HG02571 (cell line): ENCODE data around the gene C5orf15.
"Not testable (repeated sequence)": the region's sequence is repeated elsewhere in the genome, so short reads cannot be mapped to it uniquely, and the experiment has no call there.

ENCODE experiments used
- ATAC-seq: cut with Tn5 transposase; IDR thresholded peaks from one replicate; pipeline ENCODE4 v1.9.1; 2021; ENCODE audit warnings: mild to moderate bottlenecking, moderate library complexity; ENCODE audit not compliant: unreplicated experiment

The C5orf15 gene

DNA sequence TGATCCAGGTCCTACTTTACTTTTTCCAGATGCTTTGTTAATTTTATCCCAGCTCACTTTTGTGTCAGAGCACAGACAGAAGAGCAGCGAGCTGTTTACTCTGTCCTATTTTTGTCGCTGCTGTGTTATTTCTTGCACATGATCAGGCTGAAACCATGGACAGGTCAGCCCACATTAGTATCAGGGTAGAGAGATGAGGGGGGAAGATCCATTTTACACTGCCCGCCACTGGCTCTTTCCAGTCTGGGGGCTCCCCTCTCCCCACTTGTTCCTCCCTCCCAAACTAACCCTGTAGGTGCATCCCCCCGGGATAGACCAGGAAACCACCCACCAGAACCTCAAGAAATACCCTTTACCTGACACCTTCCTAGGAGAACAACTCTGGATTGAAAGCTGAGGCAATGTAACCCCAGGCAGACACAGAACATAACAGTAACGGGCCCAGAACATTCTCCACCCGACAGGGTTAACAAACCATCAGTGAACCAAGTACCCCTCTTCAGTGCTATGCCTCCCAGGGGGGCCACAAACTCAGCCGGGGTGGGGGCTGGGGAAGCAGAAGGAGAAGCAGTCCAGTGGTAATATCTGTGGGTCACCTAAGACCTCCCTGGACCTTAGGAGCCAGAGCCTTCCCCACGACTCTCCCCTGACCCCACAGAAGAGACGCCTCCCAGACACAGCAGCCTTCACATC, 26.0 kb upstream of the C5orf15 start:
- no peak for ATAC-seq

- no peak for ATAC-seq
Measured at GRCh38 chr5:133993185-133993936, 24.9 kb upstream of the C5orf15 start.

GRCh38 chr5:133992429-133993155, 24.2 kb upstream of the C5orf15 start:
- ATAC-seq, result no peak

DNA sequence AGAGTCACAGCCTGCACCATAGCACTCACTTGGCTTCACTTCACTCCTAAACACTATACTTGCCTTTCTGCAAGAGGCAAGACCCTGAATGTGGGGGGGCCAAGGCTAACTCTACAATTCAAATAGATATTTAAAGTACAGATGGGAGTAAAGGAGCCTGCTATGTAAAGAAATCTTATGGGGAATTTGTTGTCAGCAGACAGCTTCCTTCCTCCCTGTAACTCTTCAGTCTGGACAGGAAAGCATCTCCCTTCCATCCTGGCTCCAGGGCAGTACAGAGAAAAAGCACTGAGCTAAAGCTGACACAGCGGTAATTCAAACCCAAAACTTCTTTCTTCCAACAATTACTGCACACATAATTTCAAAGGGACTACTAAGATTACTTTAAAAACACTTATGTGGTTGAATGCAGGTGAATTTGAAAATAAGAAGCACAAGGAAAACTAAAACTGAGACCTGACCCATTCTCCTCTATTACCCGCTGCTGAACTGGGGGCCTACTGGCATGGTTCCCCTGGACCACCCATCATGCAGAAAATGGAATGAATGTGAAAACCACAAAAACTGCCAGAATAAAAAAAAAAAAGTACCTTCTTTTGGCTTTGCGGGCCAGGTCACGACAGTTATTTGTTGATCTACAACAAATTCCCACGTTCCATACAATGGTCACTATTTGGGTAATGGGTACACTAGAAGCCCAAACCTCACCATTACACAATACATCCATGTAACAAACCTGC, 22.9 kb upstream of the C5orf15 start:
- no peak for ATAC-seq

DNA sequence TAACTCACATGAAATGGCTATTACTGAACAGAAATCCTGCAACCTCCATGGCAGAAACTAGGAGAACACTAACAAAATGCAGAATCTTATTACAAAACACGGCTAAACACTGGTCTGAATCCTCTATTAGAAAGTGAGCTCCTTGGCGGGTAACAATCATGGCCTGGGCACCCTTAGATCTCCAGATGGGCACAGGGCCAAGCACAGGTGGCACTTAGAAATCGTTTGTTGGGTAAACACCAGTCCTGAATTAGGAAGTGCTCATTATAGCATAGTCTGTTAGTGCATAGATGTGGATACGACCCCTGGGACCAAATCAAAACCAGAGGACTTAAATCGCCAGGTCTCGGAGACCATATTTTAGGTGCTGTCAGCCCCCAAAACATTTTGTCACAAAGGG, 22.0 kb upstream of the C5orf15 start:
- no peak for ATAC-seq

- ATAC-seq, result no peak
Measured at GRCh38 chr5:133985540-133986180, 17.2 kb upstream of the C5orf15 start.

DNA sequence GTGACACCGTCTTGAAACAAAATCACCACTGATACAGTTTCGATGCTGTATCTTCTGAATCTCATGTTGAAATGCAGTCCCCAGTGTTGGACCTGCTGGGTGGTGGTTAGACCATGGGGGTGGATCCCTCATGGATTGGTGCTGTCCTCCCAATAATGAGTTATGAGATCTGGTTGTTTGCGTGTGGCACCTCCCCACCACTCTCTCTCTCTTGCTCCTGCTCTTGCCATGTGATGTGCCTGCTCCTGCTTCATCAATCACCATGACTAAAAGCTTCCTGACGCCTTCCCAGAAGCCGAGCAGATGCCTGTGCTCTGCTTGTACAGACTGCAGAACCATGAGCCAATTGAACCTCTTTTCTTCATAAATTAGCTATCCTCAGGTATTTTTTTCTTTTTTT, 15.2 kb upstream of the C5orf15 start:
- ATAC-seq, result no peak

- no peak for ATAC-seq
Measured at GRCh38 chr5:133981714-133982113, 13.3 kb upstream of the C5orf15 start.

GRCh38 chr5:133980652-133981051, 12.2 kb upstream of the C5orf15 start:
- no peak for ATAC-seq

- no peak for ATAC-seq
Measured at GRCh38 chr5:133978943-133979342, 10.5 kb upstream of the C5orf15 start.

DNA sequence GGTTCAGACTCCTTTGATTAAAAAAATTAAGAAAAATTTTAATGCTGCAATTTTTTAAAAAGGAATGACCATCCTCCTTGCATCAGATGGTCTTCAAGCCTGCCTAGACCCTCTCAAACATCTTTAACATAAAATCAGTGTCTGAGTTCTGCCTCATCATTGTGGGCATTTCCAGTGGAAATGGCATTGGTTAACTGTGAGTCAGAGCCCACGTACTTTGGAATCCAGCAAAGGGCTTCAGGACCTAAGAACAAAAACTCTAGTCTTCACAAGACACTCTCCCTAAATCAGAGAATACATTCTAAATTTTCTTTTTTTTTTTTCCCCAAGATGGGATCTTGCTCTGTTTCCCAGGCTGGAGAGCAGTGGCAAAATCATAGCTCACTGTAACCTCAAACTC, 9.4 kb upstream of the C5orf15 start:
- ATAC-seq, result no peak

DNA sequence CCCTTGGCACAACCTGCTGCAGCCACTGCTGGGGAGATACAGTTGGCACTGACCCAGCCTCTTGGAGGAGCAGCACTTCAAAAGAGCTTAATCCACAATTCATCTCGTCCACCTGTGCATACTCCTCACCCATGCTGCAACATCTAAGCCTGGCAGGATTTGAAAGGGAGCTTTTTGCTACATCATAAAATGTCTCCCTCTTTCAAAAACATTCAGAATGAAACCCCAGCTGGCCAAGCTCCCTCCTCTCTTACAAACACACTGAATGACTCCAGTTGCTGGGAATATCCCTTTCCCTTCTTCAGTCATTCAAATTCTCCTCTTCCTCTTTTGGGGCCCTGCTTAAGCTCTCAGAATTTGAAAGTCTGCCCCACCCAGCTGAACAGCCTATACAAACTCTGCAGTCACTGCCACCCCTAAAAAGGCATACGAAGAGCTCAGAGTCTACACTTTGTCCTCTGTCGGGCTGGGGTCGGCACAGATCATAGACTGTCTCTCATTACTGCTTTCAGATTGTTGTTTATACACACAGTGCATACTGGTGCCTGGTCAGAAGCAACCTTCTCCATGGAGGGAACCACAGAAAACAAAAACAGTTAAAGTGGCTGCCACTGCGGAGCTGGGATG, 8.8 kb upstream of the C5orf15 start:
- no peak for ATAC-seq

GRCh38 chr5:133975546-133975945, 7.1 kb upstream of the C5orf15 start:
- ATAC-seq, result not testable (repeated sequence)

GRCh38 chr5:133974142-133974541, 5.7 kb upstream of the C5orf15 start:
- no peak for ATAC-seq

GRCh38 chr5:133970325-133970909, 2.0 kb upstream of the C5orf15 start:
- no peak for ATAC-seq

GRCh38 chr5:133969654-133970324, 1.4 kb upstream of the C5orf15 start:
- ATAC-seq, result no peak

DNA sequence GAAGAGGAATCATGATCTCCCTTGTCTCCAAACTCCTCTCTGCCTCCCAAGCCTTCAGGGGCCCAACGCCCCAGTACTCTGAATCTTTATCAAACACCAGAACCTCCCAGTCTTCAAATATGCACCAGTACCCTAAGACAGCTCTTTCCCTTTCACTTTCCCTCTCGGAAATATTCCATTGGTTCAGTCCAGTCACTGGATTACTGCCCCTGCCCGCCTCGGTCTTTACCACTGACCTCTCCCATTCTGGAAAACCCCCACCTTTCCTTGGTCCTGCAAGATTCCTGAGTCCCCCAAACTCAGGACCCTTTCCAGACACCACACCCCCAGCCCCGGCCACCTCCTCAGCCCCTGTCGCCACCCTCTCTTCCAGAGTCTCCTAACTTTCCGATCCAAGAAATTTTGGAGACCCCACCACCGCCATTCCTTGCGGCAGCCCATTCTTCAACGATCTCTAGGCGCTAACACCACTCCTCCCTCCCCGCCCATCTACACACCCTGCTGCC, 674 bp downstream of the C5orf15 start:
- ATAC-seq, result no peak

DNA sequence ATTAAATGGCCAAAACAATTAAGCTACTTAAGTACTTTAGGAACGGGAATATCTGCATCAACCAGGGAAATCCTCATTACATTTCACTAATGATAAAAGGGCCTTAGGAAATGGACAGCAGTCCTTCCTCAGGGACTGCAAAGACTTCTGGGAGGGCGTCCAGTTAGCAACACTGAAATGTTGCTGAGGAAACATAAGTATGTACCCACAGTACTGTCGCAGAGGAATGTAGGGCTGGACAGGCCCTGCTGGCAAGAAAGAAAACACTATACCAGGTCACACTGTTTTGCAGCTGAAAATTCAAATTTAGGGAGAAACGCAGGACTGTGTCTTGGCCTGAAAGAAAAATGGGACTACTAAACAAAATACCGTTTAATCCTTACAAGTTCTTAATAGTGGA, 1.3 kb downstream of the C5orf15 start:
- ATAC-seq, result no peak

DNA sequence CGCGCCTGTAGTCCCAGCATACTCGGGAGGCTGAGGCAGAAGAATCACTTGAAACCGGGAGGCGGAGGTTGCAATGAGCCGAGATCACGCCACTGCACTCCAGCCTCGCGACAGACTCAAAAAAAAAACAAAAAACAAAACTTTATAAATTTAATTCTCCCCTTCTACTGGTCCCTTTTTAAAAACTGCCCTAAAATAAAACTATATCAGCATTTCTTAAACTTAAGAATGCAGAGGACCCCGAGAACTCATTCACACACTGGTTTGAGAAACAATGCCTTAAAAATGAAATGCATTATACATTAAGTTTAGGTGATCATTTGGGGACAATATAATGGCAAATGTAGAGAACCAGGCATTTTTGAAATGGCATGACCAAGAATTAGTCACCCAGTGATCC, 2.3 kb downstream of the C5orf15 start:
- ATAC-seq, result no peak
